Hepatic stellate cell (primary cell): Measurements from ENCODE around the gene TIMP2.

ENCODE experiments used
- DNase-seq: peaks from one replicate; pipeline ENCODE4 v3.0.0; 2011; ENCODE audit warnings: low spot score

Gene TIMP2

GRCh38 chr17:78836420-78837021 lies 88.7 kb downstream of the TIMP2 start:
- DNase-seq = no peak

- no peak for DNase-seq
These were observed 90.6 kb downstream of the TIMP2 start for GRCh38 chr17:78834571-78834970.

DNA sequence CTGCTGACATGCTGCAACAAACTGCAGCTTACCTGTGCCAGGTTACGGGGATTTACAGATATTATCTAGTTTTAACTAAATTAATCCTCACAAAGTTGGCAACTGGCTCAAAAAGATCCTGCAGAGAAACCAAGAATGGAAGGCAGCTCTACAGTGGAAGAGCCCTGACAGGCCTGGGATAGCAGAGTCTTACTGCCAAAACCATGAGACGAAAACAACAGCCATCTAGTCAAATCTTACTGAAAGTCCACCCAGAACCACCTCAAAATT lies 92.7 kb downstream of the TIMP2 start:
- DNase-seq = no peak

- DNase-seq = no peak
These were observed 93.3 kb downstream of the TIMP2 start for GRCh38 chr17:78831688-78832540.

DNA sequence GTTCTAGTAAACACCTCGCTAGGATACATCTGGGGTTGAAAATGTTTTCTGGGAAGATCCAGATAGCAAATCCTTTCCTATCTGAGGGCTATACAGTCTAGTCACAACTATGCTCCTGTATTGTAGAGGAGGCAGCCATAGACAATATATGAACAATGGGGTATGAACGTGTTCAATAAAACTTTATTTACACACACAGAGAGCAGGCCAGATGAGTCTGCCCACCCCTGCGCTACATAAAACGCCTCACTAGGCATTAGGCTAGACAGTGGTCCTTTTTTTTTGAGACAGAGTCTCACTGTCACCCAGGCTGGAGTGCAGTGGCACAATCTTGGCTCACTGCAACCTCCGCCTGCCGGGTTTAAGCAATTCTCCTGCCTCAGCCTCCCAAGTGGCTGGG lies 95.7 kb downstream of the TIMP2 start:
- DNase-seq = no peak

GRCh38 chr17:78828470-78829185 lies 96.6 kb downstream of the TIMP2 start:
- DNase-seq = peak; percentile 74

GRCh38 chr17:78826836-78827509 lies 98.2 kb downstream of the TIMP2 start:
- DNase-seq = no peak

GRCh38 chr17:78826421-78826820 lies 98.8 kb downstream of the TIMP2 start:
- DNase-seq = no peak

DNA sequence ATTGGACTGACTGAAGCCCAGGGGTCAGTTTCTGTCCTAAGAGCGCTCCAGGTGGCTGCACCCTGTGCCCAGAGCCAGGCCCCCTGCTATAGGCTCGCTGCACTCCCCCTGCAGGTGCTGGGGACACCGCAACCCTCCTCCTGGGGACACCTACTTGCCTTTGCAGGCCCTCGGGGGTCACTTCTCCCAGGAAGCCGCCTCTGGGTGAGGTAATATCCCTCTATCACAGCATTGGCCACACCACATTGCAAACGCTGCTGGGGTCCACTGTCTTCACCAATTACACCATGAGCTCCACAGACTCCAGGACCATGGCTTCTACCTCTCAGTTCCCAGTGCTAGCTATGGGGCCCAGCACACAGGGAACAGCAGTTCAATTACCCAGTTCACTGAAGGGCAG lies 99.5 kb downstream of the TIMP2 start:
- DNase-seq = no peak

DNA sequence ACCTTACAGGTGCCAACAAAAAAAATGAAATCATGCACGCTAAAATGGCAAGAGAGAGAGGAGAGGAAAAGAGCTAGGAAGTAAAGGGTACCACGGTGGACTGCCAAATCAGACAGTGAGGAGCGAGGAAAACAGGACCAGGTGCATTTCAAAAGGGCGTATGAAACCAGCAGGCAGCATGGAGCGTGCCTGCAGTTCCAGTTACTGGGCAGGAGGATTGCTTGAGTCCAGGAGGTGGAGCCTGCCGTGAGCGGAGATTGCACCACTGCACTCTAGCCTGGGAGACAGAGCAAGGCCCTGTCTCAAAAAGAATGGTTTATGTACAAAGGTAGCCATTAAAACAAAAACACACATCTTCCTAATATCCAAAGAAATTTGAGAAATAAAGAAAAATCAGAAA lies 100.9 kb downstream of the TIMP2 start:
- DNase-seq = no peak

- no peak for DNase-seq
These were observed 101.7 kb downstream of the TIMP2 start for GRCh38 chr17:78823282-78824046.

DNA sequence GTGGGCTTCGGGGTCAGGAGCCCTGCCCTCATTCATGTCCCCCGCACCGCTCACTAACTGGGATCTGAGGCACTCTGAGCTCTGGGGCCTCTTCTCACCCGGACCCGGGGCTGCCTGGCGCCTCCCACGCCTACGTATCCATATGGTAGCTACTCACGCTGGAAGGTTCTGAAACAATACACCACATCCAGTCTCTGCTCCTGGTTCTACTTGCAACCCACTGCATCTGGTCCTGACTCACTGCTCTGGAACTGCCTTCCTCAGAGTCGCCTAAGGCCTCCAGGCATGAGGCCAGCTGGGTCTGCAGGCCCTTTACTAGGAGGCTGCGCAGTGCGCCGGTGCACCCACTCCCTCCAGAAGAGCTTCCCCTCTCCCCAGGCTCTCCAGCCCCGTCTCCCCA lies 102.6 kb downstream of the TIMP2 start:
- peak; percentile 91 for DNase-seq

- no peak for DNase-seq
These were observed 103.2 kb downstream of the TIMP2 start for GRCh38 chr17:78821961-78822360.

GRCh38 chr17:78820841-78821240 lies 104.3 kb downstream of the TIMP2 start:
- DNase-seq = no peak

DNA sequence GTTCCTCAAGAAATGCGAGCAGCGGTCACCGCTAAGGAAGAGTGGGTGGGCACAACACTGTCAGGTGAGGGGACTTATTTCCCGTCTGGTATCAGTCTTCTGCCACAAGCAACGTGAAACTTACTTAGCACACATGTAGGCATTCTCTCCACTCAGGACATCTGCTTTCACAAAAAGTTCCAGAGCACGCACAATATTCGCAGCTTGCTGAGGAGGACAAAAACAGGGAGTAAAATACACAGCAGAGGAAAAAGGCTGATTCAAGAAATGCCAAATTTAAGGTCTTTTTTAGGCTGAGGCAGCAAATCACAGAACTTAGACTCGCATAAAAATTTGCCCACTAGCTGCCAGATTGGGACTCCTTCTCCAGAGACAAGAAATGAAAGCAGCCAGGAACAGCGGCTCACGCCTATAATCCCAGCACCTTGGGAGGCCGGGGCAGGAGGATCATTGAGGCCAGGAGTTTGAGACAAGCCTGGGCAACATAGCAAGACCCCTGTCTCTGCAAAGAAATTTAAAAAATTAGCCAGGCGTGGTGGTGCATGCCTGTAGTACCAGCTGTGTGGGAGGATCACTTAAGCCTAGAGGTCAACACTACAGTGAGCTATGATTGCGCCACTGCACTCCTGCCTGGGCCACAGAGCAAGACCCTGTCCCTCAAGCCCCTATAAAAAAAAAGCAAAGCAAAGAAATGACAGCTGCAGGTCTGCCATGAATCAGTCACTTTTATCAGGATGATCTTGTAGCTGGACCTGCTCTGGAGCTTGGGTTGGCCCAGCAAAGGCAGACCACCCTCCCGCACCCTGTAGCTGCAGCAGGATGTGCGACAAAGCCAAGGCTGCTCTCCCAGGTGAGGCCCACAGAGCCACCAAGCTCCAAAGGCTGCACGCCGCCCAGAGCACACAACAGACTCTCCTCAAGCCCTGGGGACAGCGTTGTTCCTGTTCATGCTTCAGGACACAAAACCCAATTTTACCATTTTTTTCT lies 105.1 kb downstream of the TIMP2 start:
- no peak for DNase-seq

- no peak for DNase-seq
These were observed 105.8 kb downstream of the TIMP2 start for GRCh38 chr17:78819402-78819801.

DNA sequence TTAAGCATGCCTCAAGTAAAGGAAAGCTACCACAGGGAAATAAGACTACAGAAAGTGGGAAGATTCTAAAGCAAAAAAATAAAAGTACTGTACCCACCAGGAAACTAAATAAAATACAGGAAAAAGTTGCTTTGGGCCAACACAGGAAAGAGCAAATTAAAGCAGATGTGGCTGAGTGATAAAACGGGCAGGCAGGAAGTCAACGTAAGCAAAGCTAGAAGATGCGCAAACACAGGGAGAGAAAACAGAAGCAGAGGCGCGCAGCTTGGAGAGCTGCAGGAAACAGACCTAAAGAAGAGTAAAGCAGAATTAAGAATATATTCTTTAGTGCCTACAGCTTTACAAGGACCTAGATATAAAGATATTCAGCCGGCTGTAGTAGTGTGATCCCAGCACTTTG lies 106.3 kb downstream of the TIMP2 start:
- DNase-seq = no peak

DNA sequence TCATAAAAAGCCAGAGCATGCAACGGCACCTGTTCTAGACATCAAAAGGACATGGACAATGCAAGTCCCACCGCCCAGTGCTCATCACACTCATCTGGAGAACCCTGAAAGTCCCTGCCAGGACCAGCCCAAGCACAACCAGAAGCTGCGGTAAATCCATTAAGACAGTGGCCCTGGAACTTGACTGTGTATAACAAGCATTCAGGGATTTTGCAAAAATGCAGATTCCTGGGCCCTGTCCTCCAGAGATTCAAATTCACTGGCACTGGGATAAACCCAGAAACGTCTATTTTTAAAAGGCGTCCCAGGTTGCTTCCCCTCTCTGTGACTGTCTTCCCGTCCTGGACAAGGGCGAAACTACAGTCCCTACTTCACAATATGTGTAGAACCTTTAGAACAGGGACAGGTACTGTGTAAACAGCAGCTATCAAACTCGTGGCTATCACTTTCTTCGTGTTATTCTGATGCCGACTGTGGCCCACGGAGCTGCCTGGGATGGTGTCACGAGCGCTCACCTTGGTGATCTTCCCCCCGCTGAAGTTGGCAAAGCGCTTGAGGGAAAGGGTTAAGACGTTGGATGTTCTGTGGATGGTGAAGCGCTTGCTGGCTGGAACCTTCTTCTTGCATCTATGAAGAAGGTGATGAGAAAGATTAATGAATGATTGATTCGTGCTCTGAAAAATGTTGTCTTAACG lies 106.9 kb downstream of the TIMP2 start:
- no peak for DNase-seq

GRCh38 chr17:78817123-78817522 lies 108.1 kb downstream of the TIMP2 start:
- no peak for DNase-seq

- DNase-seq = no peak
These were observed 109.5 kb downstream of the TIMP2 start for GRCh38 chr17:78815696-78816095.
